HG02870 (cell line): ENCODE results near the gene CBFA2T2.
"Not testable (repeated sequence)": the region's sequence is repeated elsewhere in the genome, so short reads cannot be mapped to it uniquely, and the experiment has no call there.

Experiments used
- ATAC-seq: cut with Tn5 transposase; IDR thresholded peaks from one replicate; pipeline ENCODE4 v1.9.1; 2021; ENCODE audit warnings: mild to moderate bottlenecking, moderate library complexity; ENCODE audit not compliant: unreplicated experiment

The CBFA2T2 gene

GRCh38 chr20:33501000-33501399 is 11.1 kb downstream of the CBFA2T2 start:
- no peak for ATAC-seq

DNA sequence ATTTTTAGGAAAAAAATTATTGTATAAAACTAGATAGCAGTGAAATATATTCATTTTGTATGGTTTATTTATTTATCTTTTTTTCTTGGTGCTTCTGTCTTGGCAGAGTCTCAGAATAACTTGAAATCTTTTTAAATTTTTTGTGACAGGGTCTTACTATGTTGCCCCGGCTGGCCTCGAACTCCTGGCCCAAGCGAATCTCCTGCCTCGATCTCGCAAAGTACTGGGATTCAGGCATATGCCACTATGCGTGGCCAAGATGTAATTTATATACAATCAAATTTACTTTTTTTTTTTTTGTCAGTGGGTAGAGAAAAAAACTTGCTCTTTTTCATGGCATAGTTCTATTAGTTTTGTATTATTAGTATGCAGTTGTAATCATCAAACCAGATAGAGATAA is 13.7 kb downstream of the CBFA2T2 start:
- no peak for ATAC-seq

DNA sequence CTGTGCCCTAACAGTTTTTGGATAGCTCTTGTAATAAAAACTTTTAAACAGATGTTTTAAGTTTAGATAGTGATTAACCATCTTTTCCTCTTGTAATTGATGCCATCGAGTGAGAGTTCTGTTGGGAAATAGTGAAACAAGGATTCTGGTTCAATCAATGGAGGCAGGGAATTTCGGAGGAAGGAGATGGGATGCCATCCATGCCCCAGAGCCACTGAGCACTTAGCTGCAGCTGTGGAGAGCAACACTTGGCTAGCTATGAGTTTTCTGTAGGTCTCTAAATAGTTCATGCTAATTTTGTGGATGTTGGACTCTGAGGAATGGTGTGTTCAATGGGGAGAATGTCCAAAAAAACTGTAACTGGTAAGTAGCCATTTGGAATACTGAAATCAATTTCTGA is 16.7 kb downstream of the CBFA2T2 start:
- no peak for ATAC-seq

DNA sequence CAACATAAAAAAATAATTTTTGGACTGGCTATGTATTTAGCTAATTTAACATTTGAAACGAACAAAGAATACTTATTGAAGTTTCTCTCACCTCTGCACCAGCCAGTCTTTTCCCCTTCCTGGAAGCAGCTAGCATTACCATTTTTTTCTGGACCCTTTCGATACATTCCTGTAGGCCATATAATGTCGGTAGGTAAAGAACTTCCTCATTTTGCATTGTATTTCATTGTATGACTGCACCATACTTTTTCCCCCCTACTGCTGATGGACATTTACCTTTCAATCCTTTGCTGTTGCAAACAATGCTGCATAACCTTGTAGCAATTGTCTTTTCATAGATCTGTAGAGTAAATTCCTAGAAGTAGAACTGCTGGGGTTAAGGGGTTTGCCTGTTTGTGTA is 17.6 kb downstream of the CBFA2T2 start:
- no peak for ATAC-seq

DNA sequence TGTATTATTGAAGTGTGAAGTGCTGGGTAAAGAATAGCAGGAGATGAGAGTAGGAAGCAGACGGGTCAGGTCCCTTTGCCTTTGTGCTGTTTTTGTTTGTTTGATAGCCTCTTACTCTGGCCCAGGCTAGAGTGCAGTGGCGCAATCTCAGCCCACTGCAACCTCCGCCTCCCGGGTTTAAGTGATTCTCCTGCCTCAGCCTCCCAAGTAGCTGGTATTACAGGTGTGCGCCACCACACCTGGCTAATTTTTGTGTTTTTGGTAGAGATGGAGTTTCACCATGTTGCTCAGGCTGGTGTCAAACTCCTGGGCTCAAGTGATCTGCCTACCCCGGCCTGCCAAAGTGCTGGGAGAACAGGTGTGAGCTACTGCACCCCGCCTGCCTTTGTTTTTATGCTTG is 18.1 kb downstream of the CBFA2T2 start:
- not testable (repeated sequence) for ATAC-seq

DNA sequence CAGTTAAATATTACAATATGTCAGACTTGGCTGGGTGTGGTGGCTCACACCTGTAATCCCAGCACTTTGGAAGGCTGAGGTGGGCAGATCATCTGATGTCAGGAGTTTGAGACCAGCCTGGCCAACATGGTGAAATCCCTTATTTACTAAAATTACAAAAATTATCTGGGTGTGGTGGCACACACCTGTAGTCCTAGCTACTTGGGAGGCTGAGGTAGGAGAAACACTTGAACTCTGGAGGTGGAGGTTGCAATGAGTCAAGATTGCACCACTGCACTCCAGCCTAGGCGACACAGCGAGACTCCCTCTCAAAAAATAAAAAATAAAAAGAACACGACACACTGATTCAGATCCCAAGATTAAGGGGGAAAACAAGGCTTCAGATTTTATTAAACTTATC is 19.2 kb downstream of the CBFA2T2 start:
- not testable (repeated sequence) for ATAC-seq

- ATAC-seq = not testable (repeated sequence)
Measured at GRCh38 chr20:33511876-33512275, 22.0 kb downstream of the CBFA2T2 start.

DNA sequence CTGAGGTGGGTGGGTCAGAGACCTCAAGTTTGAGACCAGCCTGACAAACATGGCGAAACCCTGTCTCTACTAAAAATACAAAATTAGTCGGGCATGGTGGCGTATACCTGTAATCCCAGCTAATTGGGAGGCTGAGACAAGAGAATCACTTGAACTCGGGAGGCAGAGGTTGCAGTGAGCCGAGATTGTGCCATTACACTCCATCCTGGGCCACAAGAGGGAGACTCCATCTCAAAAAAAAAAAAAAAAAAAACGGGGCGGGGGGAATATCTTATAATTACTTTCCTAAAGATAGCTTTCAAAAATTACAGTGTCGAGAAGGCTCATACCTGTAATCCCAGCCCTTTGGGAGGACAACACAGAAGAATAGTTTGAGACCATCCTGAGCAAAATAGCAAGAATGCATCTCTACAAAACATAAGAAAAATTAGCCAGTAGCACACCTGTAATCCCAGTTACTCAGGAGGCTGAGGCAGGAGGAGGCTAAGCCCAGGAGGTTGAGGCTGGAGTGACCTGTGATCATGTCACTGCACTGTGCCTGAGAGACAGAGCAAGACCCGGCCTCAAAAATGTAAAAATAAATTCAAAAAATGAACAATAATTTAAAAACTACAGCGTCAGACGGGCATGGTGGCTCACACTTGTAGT is 25.8 kb downstream of the CBFA2T2 start:
- ATAC-seq = no peak

DNA sequence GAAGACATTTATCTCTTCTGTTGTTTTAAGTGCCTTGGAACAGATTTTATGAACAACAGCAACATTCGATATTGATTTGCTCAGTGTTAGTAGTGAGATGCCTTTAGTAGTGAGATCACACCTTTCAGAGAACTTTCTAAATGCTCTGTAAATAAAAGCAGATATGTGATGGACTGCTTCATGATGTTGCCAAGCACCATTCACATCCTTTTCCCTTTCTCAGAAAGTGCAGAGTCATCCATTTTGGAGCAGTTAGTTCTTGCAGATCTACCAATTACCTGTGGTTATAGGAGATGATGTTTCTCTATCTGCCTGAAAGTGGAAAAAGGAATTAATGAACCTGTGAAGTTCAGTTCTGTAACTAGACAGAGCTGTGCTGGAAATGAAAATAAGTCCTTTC is 27.0 kb downstream of the CBFA2T2 start:
- ATAC-seq = no peak

DNA sequence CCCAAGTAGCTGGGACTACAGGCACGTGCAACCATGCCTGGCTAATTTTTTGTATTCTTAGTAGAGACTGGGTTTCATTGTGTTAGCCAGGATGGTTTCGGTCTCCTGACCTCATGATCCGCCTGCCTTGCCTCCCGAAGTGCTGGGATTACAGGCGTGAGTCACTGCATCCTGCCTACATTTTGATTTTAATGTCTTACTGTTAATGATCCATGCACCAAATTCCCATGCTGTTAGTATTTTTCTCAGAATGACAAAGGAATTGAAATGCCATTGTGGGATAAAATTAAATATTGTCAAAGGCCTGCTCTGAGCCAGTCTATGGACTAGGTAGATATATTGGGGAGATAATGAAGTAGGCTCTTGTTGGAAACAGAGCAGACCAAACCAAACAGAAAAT is 28.2 kb downstream of the CBFA2T2 start:
- ATAC-seq = no peak

DNA sequence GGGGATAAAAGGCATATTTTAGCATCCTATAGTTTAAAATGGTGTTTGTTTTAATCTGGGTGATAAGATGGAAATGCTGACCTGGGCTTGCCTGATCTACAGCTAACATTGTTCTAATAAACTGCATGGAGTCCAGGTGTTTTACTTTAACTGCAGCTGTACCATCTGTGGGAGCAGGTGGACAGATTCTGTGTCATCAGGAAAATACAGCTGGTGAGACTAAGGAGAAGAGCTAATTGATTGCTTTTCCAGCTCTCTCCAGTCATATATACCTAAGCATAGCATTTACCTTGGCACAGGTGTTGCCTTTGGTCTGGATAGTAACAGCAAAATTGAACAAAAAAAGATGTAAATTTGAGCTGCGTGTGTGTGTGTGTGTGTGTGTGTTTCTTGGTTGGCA is 31.6 kb downstream of the CBFA2T2 start:
- no peak for ATAC-seq

DNA sequence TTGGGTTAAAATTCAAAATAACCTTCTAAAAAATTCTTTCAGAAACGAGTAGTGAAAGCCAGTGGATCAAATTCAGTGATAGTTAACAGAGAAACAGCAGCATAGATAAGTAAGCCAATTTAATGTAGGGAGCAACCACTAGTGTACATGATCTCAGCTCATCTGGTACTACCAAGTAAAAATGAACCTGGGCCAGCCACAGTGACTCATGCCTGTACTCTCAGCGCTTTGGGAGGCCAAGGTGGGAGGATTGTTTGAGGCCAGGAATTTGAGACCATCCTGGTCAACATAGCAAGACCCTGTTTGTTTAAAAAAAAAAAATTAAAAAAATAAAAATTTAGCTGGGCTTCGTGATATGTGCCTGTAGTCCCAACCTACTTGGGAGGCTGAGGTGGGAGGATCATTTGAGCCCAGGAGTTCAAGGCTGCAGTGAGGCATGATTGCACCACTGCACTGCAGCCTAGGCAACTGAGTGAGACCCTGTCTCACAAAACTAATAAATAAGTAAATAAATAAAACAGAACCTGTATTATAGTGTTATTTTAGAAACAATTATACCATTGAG is 32.4 kb downstream of the CBFA2T2 start:
- no peak for ATAC-seq

DNA sequence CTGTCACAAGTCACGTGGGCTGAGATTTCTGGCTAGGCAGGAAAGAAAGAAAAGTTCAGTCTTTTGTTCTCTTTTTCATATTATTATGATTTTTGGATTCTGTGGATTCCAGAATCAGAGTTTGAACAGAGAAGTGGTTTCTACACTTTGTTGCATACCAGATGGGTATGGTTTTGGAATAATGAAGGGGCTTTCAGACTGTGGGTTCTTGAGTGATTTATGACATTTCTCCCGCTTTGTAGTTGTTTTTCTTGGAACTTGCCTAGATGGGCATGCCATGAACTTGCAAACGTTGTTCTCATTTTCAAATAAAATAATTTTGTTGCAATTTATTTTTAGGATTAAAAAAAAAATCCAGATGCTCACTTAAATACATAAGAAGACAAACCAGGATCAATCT is 34.4 kb downstream of the CBFA2T2 start:
- ATAC-seq = no peak

- ATAC-seq = no peak
Measured at GRCh38 chr20:33526769-33527168, 36.9 kb downstream of the CBFA2T2 start.

DNA sequence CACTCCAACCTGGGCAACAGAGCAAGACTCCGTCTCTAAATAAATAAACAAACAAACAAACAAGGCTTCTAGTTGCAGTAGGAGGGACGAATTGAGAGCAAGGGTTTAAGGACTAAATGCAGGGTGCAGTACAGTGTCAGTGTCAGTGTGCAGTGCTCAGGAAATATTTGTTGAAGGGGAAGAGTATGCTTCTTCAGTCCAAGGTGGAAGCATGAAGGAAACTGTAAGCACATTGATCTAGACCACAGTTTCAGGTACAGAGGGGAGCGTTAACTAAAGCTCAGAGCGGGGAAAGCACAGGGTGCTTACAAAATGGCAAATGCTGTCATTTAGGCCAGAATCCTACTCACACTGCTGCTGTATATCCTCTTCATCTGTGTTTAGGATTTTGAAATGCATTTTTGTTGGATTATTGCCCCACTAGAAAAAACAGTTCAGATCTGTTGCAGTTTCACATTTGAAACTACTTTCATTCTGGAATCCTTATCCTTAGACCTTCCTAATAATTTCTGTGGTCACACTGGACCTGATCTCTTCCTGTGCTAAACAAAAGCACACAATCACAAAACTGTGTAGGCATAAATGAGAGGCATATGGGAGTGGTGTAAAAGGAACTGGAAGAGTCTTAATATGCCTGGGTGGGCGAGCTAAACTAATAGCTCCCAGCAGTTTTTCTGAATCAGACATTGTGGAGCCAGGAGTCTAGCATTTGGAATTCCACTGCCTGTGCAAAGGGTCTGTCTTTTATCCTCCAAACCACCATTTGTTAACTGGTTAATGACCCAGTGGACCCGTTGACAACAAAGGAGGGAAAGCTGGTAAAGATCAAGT is 41.4 kb downstream of the CBFA2T2 start:
- ATAC-seq = no peak

DNA sequence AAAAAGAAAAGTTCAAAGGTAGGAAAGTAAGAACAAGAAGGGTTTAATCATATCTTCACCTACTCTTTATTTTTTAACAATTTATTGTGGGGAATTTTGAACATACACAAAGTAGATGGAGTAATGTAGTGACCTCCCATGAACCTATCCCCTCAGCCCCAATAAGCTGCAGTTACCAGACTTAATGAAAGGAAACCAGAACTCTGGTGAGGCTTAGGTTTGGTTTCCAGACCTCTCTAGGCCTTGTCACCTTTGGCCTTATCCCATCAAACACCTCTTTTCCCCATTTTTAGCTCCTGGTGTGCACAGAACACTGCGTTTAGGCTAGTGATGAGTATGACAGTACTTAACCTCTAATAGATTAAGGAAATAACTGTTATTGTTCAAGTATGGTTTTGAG is 42.0 kb downstream of the CBFA2T2 start:
- ATAC-seq = no peak

DNA sequence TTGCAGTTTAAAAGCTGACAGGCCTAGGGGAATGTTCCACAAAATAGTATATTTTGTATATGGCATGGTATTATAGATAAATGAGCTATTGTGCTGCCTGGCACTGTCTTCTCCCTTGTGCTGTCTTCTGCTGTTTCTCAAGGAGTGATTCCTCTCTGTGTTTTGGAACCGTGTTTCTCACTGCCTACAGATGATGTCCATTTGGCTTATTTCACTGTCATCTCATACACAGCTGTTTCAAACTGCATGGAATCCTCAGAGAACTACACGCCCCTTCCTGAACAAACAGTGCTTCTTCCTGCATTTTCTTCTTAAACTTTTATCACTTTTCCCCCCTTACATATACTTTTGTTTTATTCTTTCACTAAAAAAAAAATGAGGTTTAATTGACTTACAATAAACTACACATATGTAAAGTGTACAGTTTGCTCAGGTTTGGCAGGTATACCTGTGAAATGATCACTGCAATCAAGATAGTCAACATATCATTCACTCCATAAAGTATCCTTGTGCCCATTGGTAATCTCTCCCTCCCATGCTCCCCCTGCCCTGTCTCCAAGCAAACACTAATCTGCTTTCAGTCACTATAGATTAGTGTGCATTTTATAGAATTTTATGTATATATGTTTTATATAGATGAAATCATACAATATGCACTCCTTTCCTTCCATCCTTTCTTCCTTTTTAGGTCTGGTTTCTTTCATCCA is 43.0 kb downstream of the CBFA2T2 start:
- no peak for ATAC-seq

DNA sequence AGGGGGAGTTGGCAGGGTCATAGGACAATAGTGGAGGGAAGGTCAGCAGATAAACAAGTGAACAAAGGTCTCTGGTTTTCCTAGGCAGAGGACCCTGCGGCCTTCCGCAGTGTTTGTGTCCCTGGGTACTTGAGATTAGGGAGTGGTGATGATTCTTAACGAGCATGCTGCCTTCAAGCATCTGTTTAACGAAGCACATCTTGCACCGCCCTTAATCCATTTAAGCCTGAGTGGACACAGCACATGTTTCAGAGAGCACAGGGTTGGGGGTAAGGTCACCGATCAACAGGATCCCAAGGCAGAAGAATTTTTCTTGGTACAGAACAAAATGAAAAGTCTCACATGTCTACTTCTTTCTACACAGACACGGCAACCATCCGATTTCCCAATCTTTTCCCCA is 45.8 kb downstream of the CBFA2T2 start:
- not testable (repeated sequence) for ATAC-seq

DNA sequence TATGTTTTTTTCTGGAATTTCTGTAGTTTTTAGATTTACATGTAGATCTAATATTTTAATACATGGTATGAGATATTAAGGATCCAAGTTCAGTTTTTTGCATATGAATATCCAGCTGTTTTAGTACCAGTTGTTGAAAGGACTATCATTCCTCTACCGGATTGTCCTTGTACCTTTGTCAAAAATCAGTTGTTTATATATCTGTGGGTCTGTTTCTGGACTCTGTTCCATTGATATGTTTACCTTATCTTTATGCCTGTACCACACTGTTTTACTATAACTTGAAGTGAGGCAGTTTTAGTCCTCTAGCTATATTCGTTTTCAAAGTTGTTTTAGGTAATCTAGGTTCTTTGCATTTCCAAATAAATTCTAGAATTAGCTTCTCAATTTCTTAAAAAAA is 47.7 kb downstream of the CBFA2T2 start:
- no peak for ATAC-seq

DNA sequence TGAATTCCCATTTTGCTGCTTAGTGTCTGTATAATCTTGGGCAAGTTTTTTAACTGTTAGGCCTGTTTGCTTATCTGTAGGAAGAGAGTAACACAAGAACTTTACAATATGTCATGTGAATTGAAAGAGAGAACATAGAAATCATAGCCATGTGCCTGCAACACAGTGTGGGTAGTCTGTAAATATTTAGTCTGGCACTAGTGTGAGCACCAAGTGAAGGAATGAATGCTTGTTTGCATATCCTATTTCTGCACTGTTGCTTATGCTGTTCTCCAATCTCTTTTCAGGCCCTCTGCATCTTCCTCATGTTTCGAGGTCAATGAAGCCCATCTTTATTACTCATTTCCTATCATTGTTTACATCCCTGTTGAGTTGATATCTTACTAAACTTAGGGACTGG is 49.2 kb downstream of the CBFA2T2 start:
- ATAC-seq = no peak

DNA sequence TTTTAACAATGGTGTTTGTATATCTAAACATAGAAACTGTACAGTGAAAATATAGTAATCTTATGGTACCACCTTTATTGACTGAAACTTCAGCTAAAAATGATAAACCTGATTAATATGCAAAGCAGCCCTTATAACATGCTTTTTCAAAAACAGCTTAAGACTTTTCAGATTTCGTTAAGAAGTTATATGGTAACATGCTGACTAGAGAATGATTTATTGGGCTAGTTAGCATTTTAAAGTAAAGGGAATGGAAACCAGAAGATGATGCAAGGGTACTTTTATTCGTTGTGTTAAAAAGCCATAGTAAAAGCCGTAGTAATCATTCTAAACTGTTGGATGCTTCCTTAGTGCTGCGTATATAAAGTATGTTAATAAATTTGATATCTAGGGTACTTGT is 50.5 kb downstream of the CBFA2T2 start:
- no peak for ATAC-seq

DNA sequence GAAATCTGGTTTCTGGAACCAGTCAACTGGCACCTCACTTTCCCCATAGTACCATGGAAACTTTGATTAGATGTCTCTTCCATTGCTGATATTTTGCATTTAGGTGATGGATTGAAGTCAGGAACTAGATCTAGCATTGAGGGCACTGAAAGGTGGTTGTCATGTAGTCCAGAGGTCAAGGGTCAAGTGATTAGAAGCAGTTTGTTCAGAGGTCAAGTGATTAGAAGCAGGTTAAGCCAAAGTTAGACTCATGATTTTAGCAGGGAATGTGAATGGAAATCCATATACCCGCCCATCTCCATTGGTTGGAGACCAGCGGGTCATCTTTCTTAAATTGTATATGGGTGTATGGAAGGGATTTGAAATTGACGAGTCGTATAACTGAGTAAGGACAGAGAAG is 51.2 kb downstream of the CBFA2T2 start:
- no peak for ATAC-seq
